OCI-LY1 (cell line): ENCODE results near the gene RAET1G.
A peak's percentile ranks its signal among the peaks of the same experiment; 100 is the strongest.
"Not testable (repeated sequence)": the region's sequence is repeated elsewhere in the genome, so short reads cannot be mapped to it uniquely, and the experiment has no call there.

Source experiments
- H2AFZ ChIP-seq: fragments of 200-600 bp; sonication (generic), shearing (Covaris generic); 2 replicates; pipeline ENCODE4 v1.6.0; 2014; ENCODE audit warnings: antibody characterized with exemption, mild to moderate bottlenecking, low read length
- H3F3A ChIP-seq: fragments of 200-600 bp; sonication (generic), shearing (Covaris generic); 2 replicates; pipeline ENCODE4 v1.6.0; 2014; ENCODE audit warnings: mild to moderate bottlenecking, antibody characterized with exemption, low read length, moderate library complexity; ENCODE audit not compliant: insufficient read depth
- H3K27ac ChIP-seq: fragments of 200-600 bp; sonication (generic); 2 replicates; pipeline ENCODE4 v1.5.1; 2014; ENCODE audit warnings: low read length, mixed run types, mild to moderate bottlenecking, low read depth; ENCODE audit not compliant: poor library complexity, severe bottlenecking
- H3K27me3 ChIP-seq: fragments of 200-600 bp; sonication (generic); 2 replicates; pipeline ENCODE4 v1.6.0; 2014; ENCODE audit warnings: antibody characterized with exemption, mild to moderate bottlenecking, low read length, moderate library complexity; ENCODE audit not compliant: insufficient read depth
- H3K36me3 ChIP-seq: fragments of 200-600 bp; sonication (generic); 2 replicates; pipeline ENCODE4 v1.6.1; 2014; ENCODE audit warnings: mild to moderate bottlenecking, antibody characterized with exemption, low read length, moderate library complexity, mixed read lengths; ENCODE audit not compliant: insufficient read depth
- H3K4me1 ChIP-seq: fragments of 200-600 bp; sonication (generic); 2 replicates; pipeline ENCODE4 v1.5.1; 2014; ENCODE audit warnings: mild to moderate bottlenecking, low read length, moderate library complexity; ENCODE audit not compliant: insufficient read depth, severe bottlenecking
- H3K4me2 ChIP-seq: fragments of 200-600 bp; sonication (generic), shearing (Covaris generic); 2 replicates; pipeline ENCODE4 v1.6.1; 2014; ENCODE audit warnings: low read length
- H3K4me3 ChIP-seq: fragments of 200-600 bp; sonication (generic); 2 replicates; pipeline ENCODE4 v1.5.1; 2014; ENCODE audit warnings: low read length, low read depth, mild to moderate bottlenecking, mixed read lengths; ENCODE audit not compliant: poor library complexity, severe bottlenecking
- H3K79me2 ChIP-seq: fragments of 200-600 bp; shearing (Covaris generic); 2 replicates; pipeline ENCODE4 v1.6.1; 2016; ENCODE audit warnings: mixed run types, low read length, mixed read lengths; ENCODE audit not compliant: insufficient read depth
- H3K9ac ChIP-seq: fragments of 200-600 bp; sonication (generic), shearing (Covaris generic); 2 replicates; pipeline ENCODE4 v1.6.1; 2014; ENCODE audit warnings: mild to moderate bottlenecking, low read length, mixed read lengths
- H3K9me2 ChIP-seq: fragments of 200-600 bp; sonication (generic), shearing (Covaris generic); 2 replicates; pipeline ENCODE4 v1.6.1; 2014; ENCODE audit warnings: low read depth, mild to moderate bottlenecking, low read length, mixed read lengths
- H3K9me3 ChIP-seq: fragments of 200-600 bp; shearing (Covaris generic); 2 replicates; pipeline ENCODE4 v1.6.1; 2014; ENCODE audit warnings: low read length, mixed read lengths
- H4K20me1 ChIP-seq: fragments of 200-600 bp; sonication (generic), shearing (Covaris generic); 2 replicates; pipeline ENCODE4 v1.6.0; 2016; ENCODE audit warnings: mild to moderate bottlenecking, low read length; ENCODE audit not compliant: insufficient read depth
- CTCF ChIP-seq: fragments of 200-600 bp; sonication (generic), shearing (Covaris generic); IDR thresholded peaks from 2 replicates; pipeline ENCODE4 v1.5.1; 2017; ENCODE audit warnings: mild to moderate bottlenecking, antibody characterized with exemption, low read length, moderate library complexity, mixed read lengths
- EZH2 ChIP-seq: fragments of 200-600 bp; sonication (generic), shearing (Covaris generic); IDR thresholded peaks from 2 replicates; pipeline ENCODE4 v1.8.0; 2017; ENCODE audit warnings: borderline replicate concordance, mixed run types, mild to moderate bottlenecking, antibody characterized with exemption, low read length, moderate library complexity, mixed read lengths

Gene RAET1G

GRCh38 chr6:149923327-149923986 lies 536 bp upstream of the RAET1G start:
- H3K27ac ChIP-seq, result no peak overlapping the region
- H3K9me3 ChIP-seq, result no peaks in the 10 kb centered on the region
- no peaks in the 10 kb centered on the region for H3K79me2 ChIP-seq
- H4K20me1 ChIP-seq, result no peaks in the 10 kb centered on the region
- H3K4me2 ChIP-seq, result peak overlapping the region; percentile 52
- H3K9ac ChIP-seq, result no peak overlapping the region
- no peaks in the 10 kb centered on the region for H3F3A ChIP-seq
- H3K4me3 ChIP-seq, result peak overlapping the region; percentile 38
- no peaks in the 10 kb centered on the region for H3K36me3 ChIP-seq
- H2AFZ ChIP-seq, result no peak overlapping the region
- TF ChIP-seq EZH2 (no peak), CTCF (no peak)
- peaks cover 6% of the 10 kb centered on the region for H3K4me1 ChIP-seq
- no peaks in the 10 kb centered on the region; the same call in 1 of the 2 replicates for H3K27me3 ChIP-seq
- no peaks in the 10 kb centered on the region for H3K9me2 ChIP-seq

GRCh38 chr6:149922091-149922490 lies 830 bp downstream of the RAET1G start:
- H3K27me3 ChIP-seq, H3K4me1 ChIP-seq, H3K9me2 ChIP-seq: not testable (repeated sequence)

GRCh38 chr6:149921361-149921760 lies 1.6 kb downstream of the RAET1G start:
- Histone ChIP-seq H3K4me1 (peaks cover 6% of the 10 kb centered on the region), H3K4me3 (no peak overlapping the region), H3K9me2 (no peaks in the 10 kb centered on the region), H3K27me3 (no peaks in the 10 kb centered on the region; the same call in 1 of the 2 replicates), H2AFZ (no peak overlapping the region), H3F3A (no peaks in the 10 kb centered on the region), H3K27ac (no peak overlapping the region), H3K79me2 (no peaks in the 10 kb centered on the region), H3K9me3 (no peaks in the 10 kb centered on the region), H4K20me1 (no peaks in the 10 kb centered on the region), H3K4me2 (no peak overlapping the region), H3K9ac (no peak overlapping the region), H3K36me3 (no peaks in the 10 kb centered on the region)
- TF ChIP-seq CTCF, result no peak
- TF ChIP-seq EZH2, result no peak

More at GRCh38 chr6:149922091-149922490, 830 bp downstream of the RAET1G start:
- H3F3A ChIP-seq, H3K9ac ChIP-seq, H3K27ac ChIP-seq, H3K36me3 ChIP-seq, H3K79me2 ChIP-seq, H3K9me3 ChIP-seq, H3K4me2 ChIP-seq, H3K4me3 ChIP-seq, H4K20me1 ChIP-seq, H2AFZ ChIP-seq: not testable (repeated sequence)

GRCh38 chr6:149919834-149920225 lies 3.1 kb downstream of the RAET1G start:
- Histone ChIP-seq H3K4me1 (peaks cover 6% of the 10 kb centered on the region), H3K27ac (no peak overlapping the region), H3K27me3 (no peaks in the 10 kb centered on the region), H3K9me2 (no peaks in the 10 kb centered on the region), H3K79me2 (no peaks in the 10 kb centered on the region), H4K20me1 (no peaks in the 10 kb centered on the region), H3K4me2 (no peak overlapping the region), H3K36me3 (no peaks in the 10 kb centered on the region), H3K9ac (no peak overlapping the region), H3K9me3 (no peaks in the 10 kb centered on the region), H3K4me3 (no peak overlapping the region), H2AFZ (no peak overlapping the region), H3F3A (no peaks in the 10 kb centered on the region)
- no peak for TF ChIP-seq EZH2
- no peak for TF ChIP-seq CTCF

GRCh38 chr6:149919126-149919833 lies 3.6 kb downstream of the RAET1G start:
- not testable (repeated sequence) for H4K20me1 ChIP-seq, H3K4me3 ChIP-seq, H3K4me1 ChIP-seq, H3K27ac ChIP-seq, H3K36me3 ChIP-seq, H2AFZ ChIP-seq, H3K9ac ChIP-seq, H3K79me2 ChIP-seq, H3K9me3 ChIP-seq, H3K27me3 ChIP-seq, H3K4me2 ChIP-seq, H3F3A ChIP-seq, H3K9me2 ChIP-seq
